Stimulated activated naive B cell treated with anti-CD40 and anti-IgM and Interleukin-4, amounts not matched to agents 10 μg/mL and 1 μg/mL and 100 μg/mL, for 72 hours (primary cell): ENCODE results near the gene ST3GAL3.

Experiments used
- ATAC-seq, 2 donors: fragments of 150-1000 bp; cut with Tn5 transposase; replicated peaks; 2 replicates each; pipeline ENCODE4 v1.10.0; 2021; ENCODE audit warnings: moderate library complexity in 1 of 2
- DNase-seq: peaks from one replicate; pipeline ENCODE4 v3.0.0; 2021
- H3K27ac Mint-ChIP-seq: one replicate; pipeline ENCODE4 v1.8.0; 2022; ENCODE audit warnings: mild to moderate bottlenecking, mixed read lengths
- H3K27me3 Mint-ChIP-seq, 2 donors: one replicate each; pipeline ENCODE4 v1.8.0; 2022; ENCODE audit warnings: mixed read lengths in 2 of 2
- H3K36me3 Mint-ChIP-seq, 2 donors: one replicate each; pipeline ENCODE4 v1.8.0; 2022; ENCODE audit warnings: mixed read lengths in 2 of 2, mild to moderate bottlenecking in 1 of 2
- H3K4me1 Mint-ChIP-seq, 2 donors: one replicate each; pipeline ENCODE4 v1.8.0; 2022; ENCODE audit warnings: mixed read lengths in 2 of 2, mild to moderate bottlenecking in 1 of 2
- H3K4me3 Mint-ChIP-seq, 2 donors: one replicate each; pipeline ENCODE4 v1.8.0; 2022; ENCODE audit warnings: mild to moderate bottlenecking in 2 of 2, mixed read lengths in 2 of 2, moderate library complexity in 1 of 2
- H3K9me3 Mint-ChIP-seq, 2 donors: one replicate each; pipeline ENCODE4 v1.8.0; 2022; ENCODE audit warnings: mixed read lengths in 2 of 2, mild to moderate bottlenecking in 1 of 2

Gene ST3GAL3

DNA sequence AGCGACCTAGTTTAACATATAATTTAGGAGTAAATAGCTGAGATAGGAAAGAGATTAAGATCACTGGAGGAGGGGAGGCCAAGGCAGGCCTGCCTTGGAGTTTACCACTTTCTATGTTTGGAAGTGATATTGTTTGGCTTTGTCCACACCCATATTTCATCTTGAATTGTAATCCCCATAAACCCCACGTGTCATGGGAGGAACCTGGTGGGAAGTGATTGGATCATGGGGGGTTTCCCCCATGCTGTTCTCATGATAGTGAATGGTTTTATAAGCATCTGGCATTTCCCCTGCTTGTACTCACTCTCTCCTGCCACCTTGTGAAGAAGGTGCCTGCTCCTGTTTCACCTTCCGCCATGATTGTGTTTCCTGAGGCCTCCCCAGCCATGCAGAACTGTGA lies 168.0 kb downstream of the ST3GAL3 start:
- Mint-ChIP-seq H3K4me1 (peaks cover 2 to 4% of the 10 kb centered on the region in 2 donors), H3K4me3 (no peak overlapping the region), H3K9me3 (no peaks in the 10 kb centered on the region), H3K36me3 (no peaks in the 10 kb centered on the region), H3K27ac (no peak overlapping the region), H3K27me3 (no peaks in the 10 kb centered on the region)
- no peak for DNase-seq
- no peak for ATAC-seq

DNA sequence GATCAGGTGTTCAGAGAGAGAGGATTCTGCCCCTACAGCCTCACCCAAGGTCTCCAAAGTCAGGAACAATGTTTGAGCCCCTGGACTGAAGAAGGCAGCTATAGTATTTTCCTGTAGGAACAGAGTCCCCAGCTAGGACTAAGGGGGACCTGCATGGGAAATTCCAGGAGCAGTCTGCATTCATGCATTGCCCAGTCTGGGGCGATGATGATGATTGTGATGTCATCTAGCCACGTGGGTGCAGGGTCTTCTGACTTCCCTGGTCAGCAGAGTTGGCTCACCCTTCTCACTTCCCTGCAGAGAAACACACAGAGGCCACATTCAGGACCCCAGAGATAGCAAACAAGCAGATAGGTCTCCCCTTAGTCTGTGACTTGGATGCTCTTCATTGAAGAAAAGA lies 169.8 kb downstream of the ST3GAL3 start:
- H3K4me3 Mint-ChIP-seq, result no peak overlapping the region
- H3K27ac Mint-ChIP-seq, result no peak overlapping the region
- no peak for ATAC-seq
- peaks cover 0 to 5% of the 10 kb centered on the region in 2 donors for H3K36me3 Mint-ChIP-seq
- H3K9me3 Mint-ChIP-seq, result no peaks in the 10 kb centered on the region
- no peaks in the 10 kb centered on the region for H3K4me1 Mint-ChIP-seq
- DNase-seq, result no peak
- no peaks in the 10 kb centered on the region for H3K27me3 Mint-ChIP-seq

DNA sequence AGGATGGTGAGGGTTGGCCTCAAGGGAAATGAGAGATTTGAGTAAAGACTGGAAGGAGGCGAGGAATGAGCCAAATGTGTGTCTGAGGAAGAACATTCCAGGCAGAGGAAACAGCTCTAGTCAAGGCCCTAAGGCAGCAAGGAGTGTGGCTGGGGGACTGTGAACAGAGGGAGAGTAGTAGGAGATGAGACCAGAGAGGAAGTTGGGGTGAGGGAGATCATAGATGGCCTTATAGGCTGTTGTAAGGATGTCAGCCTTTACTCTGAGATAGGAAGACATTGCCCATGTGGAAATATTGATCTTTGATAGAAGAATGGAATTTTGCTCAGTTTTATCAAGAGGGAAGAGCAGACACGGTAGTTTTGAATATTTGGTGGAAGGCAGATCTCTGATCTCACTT lies 171.1 kb downstream of the ST3GAL3 start:
- ATAC-seq, result no peak
- H3K4me1 Mint-ChIP-seq, result no peaks in the 10 kb centered on the region
- peaks cover under 1 to 5% of the 10 kb centered on the region in 2 donors for H3K36me3 Mint-ChIP-seq
- no peak overlapping the region for H3K4me3 Mint-ChIP-seq
- no peaks in the 10 kb centered on the region for H3K27me3 Mint-ChIP-seq
- H3K27ac Mint-ChIP-seq, result no peak overlapping the region
- no peaks in the 10 kb centered on the region for H3K9me3 Mint-ChIP-seq
- no peak for DNase-seq

DNA sequence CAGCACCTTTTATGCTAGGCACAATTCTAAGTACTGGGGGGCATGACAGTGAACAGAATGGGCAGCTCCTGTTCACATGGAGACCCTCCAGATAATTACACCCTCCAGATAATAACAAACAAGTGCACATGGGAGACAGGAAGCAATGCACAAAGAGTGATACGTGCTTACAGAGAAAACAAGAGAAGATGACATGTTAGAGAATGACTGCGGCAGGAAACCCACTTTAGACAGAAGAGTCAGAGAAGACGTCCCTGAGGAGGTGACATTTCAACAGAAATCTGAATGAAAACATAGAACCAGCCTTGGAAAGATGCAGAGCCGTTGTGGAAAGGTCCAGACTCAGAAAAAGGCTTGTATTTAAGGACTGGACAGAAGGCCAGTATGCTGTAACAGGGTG lies 171.5 kb downstream of the ST3GAL3 start:
- no peak overlapping the region for H3K4me3 Mint-ChIP-seq
- H3K9me3 Mint-ChIP-seq, result no peaks in the 10 kb centered on the region
- no peak overlapping the region for H3K27ac Mint-ChIP-seq
- H3K27me3 Mint-ChIP-seq, result no peaks in the 10 kb centered on the region
- H3K4me1 Mint-ChIP-seq, result no peaks in the 10 kb centered on the region
- ATAC-seq (no peak), DNase-seq (no peak)
- peaks cover 3 to 5% of the 10 kb centered on the region in 2 donors for H3K36me3 Mint-ChIP-seq

DNA sequence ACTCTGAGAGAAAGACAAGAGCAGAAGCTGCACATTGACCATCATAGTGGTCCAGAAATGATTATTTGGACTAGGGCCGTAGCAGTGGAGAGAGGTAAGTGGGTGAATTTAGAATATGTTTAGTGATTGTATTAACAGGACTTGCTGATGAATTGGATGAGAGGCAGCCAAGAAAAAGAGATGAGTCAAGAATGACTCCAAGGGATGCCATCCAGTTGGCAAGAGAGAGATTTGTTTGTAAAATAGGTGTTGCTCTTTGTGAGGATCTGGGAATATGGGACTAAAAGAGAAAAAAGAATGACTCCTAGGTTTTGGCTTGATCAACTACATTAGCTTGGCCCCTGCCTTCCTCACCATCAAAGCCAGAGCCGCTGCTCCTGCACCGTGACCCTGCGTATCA lies 172.1 kb downstream of the ST3GAL3 start:
- Mint-ChIP-seq H3K36me3 (peaks cover 3 to 5% of the 10 kb centered on the region in 2 donors), H3K4me3 (no peak overlapping the region), H3K9me3 (no peaks in the 10 kb centered on the region), H3K27me3 (no peaks in the 10 kb centered on the region), H3K27ac (no peak overlapping the region), H3K4me1 (no peaks in the 10 kb centered on the region)
- ATAC-seq (no peak), DNase-seq (no peak)

DNA sequence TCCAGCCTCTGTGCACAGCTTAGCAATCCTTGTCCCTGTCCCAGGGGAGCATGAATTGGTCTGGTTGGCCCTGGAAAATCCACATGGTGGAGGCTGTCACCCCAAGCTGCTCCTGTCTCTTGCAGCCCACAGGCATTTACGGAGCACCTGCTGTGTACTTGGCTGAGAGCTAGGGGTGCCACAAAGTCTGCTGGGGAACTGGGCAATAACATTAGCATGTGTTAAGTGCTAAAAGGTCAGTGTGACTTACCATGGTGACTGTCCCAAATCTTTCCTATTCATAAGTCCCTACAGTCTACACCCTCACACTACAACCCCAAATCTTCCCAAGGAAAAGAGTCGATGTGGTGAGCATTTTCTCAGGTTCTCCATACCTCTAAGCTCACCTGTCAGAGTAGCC lies 172.7 kb downstream of the ST3GAL3 start:
- DNase-seq, result no peak
- Mint-ChIP-seq H3K4me1 (no peaks in the 10 kb centered on the region), H3K9me3 (no peaks in the 10 kb centered on the region), H3K27ac (no peak overlapping the region), H3K36me3 (peaks cover 3 to 5% of the 10 kb centered on the region in 2 donors), H3K4me3 (no peak overlapping the region), H3K27me3 (no peaks in the 10 kb centered on the region)
- no peak for ATAC-seq

DNA sequence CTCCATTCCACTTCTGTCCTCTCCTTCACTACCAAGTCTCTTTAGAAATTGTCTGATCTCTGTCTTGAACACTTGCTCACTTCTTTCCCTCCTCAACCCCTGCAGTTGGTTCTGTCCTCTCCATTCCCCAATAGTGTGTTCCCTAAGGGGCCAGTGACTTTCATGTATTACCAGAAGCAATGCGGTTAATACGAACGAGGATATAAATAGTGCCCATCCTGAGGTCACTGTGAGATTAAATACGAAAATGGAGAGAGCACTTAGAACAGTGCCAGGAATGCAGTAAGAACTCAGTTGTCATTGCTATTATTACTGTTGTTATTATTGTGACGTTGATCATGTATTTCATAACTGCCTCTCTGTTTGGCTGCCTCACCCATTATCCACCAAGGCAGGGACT lies 173.3 kb downstream of the ST3GAL3 start:
- H3K27ac Mint-ChIP-seq, result no peak overlapping the region
- no peaks in the 10 kb centered on the region for H3K27me3 Mint-ChIP-seq
- no peak overlapping the region for H3K4me3 Mint-ChIP-seq
- peaks cover 4 to 6% of the 10 kb centered on the region in 2 donors for H3K36me3 Mint-ChIP-seq
- no peaks in the 10 kb centered on the region for H3K4me1 Mint-ChIP-seq
- no peaks in the 10 kb centered on the region for H3K9me3 Mint-ChIP-seq
- DNase-seq (no peak), ATAC-seq (no peak)

DNA sequence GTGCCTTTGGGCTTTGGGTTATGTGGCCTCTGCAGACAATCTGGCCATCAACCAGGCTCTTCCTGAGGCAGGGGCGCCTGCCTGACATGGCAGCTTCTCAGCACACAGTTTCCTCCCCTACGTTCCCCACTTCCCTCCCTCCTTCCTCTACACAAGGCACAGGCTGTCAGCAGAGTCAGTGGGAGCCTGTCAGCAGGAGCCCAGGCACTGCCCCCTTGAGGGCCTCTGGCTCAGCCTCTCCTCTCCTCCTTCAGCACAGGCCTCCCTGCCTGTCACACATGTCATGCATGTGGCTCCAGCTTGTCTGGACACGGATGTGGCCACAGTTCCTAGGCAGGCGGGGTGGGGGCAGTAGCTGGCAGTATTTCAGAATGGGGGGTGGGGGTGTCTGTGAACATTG lies 174.1 kb downstream of the ST3GAL3 start:
- no peak overlapping the region for H3K27ac Mint-ChIP-seq

DNA sequence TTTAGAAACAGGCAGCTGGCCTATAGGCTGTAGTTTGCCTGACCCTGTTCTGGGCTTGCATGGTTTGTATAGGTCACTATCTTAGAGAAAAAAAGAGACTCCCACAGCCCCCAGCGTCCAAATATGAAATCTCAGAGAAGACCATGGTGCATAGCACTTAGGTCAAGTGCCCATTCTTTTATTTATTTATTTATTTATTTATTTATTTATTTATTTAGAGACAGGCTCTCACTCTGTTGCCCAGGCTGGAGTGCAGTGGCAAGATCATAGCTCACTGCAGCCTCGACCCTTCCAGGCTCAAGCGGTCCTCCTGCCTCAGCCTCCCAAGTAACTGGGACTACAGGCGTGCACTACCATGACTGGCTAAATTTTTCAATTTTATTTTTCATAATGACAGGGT lies 175.4 kb downstream of the ST3GAL3 start:
- H3K4me1 Mint-ChIP-seq, result no peaks in the 10 kb centered on the region
- no peak overlapping the region for H3K4me3 Mint-ChIP-seq
- DNase-seq (no peak), ATAC-seq (no peak)
- H3K9me3 Mint-ChIP-seq, result no peaks in the 10 kb centered on the region
- no peak overlapping the region for H3K27ac Mint-ChIP-seq
- no peaks in the 10 kb centered on the region for H3K27me3 Mint-ChIP-seq
- peaks cover 5 to 8% of the 10 kb centered on the region in 2 donors for H3K36me3 Mint-ChIP-seq

More for the DNA sequence above, 174.1 kb downstream of the ST3GAL3 start:
- no peaks in the 10 kb centered on the region for H3K27me3 Mint-ChIP-seq
- no peak for DNase-seq
- peaks cover 5 to 8% of the 10 kb centered on the region in 2 donors for H3K36me3 Mint-ChIP-seq
- no peaks in the 10 kb centered on the region for H3K4me1 Mint-ChIP-seq
- no peaks in the 10 kb centered on the region for H3K9me3 Mint-ChIP-seq
- no peak for ATAC-seq
- no peak overlapping the region for H3K4me3 Mint-ChIP-seq

DNA sequence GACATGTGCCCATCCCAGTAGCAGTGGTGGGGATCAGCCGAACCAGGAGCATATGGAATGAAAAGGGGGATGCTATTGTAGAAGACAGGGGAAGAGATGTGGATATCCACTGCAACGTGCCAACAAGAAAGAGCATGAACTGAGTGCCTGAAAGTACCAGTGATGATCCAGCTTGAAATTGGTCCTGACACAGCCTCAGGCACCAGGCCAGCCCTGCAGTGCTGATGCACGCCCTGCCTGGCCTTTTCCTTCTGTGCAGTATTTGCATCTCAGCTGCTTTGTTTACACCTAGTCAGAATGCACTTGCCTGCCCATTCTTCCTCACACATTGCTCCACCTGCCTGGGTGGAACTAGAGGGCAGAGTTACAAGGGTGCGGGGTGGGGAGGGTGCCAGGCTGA lies 176.0 kb downstream of the ST3GAL3 start:
- no peak overlapping the region for H3K27ac Mint-ChIP-seq
- H3K36me3 Mint-ChIP-seq, result peaks cover 5 to 8% of the 10 kb centered on the region in 2 donors
- H3K4me3 Mint-ChIP-seq, result no peak overlapping the region
- no peaks in the 10 kb centered on the region for H3K9me3 Mint-ChIP-seq
- ATAC-seq (no peak), DNase-seq (no peak)
- no peaks in the 10 kb centered on the region for H3K27me3 Mint-ChIP-seq
- H3K4me1 Mint-ChIP-seq, result no peaks in the 10 kb centered on the region

DNA sequence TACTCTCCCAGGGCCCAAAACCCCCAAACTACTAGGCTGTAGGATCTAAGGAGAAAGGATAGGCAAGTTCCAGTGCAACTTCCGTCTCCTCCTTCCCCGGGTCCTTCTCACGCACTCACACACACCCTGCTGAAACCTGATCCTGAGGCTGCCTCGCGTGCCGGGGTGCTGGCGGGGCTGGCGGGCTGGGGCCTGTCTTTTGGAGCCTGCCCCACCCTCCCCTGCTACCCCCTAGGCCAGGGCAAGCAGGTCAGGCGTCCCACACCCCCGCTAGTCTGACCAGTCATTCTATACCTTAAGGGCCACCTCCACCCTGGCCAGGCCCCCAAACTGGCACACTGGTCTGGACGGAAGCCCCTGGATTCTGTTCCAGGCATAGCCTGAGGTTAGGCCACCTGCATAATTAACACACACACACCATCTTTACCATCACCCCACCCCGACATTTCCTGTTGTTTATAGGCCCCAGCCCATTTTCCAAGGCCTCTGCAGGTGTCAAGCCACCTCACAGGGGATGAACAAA lies 178.0 kb downstream of the ST3GAL3 start:
- Mint-ChIP-seq H3K4me1 (no peaks in the 10 kb centered on the region), H3K27ac (no peak overlapping the region), H3K27me3 (no peaks in the 10 kb centered on the region), H3K4me3 (no peak overlapping the region), H3K9me3 (no peaks in the 10 kb centered on the region), H3K36me3 (peaks cover 5 to 8% of the 10 kb centered on the region in 2 donors)
- DNase-seq, result no peak
- ATAC-seq, result no peak

DNA sequence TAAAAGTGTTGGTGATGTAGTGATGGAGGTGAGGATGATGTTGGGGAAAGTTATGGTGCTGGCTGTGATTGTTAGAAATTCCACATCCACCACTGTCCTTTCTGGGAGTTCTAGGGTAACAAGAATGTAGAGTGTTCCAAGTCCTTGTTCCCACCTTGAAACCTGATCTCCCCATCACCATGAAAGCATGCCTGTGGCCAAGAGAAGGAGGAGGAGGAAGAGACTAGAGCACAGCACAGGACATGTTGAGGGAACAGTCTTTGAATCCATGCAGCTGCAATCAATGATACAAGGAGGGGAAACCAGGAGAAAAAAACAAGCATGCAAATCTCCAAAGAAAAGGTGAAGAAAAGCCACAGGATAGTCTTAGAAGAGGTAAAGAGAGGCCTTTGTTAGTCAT lies 180.4 kb downstream of the ST3GAL3 start:
- Mint-ChIP-seq H3K4me1 (no peaks in the 10 kb centered on the region), H3K4me3 (no peak overlapping the region), H3K27ac (no peak overlapping the region), H3K27me3 (no peaks in the 10 kb centered on the region), H3K9me3 (no peaks in the 10 kb centered on the region), H3K36me3 (peaks cover 3 to 5% of the 10 kb centered on the region in 2 donors)
- DNase-seq (no peak), ATAC-seq (no peak)

DNA sequence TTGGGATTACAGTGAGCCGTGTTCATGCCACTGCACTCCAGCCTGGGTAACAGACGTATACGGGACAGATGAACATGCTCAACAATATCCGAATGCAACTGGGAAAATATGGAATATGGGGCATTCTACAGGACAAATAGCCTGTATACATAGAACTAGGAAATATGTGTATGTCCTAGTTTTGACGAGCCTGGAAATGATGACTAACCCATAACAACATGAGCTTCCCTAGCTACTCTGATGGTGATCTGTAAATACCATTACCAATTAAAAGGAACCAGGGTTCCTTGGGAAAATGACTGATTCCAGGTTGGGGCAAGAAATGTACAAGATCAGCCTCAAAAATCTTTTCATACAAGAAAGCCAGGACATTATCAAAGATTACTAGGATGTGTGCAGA lies 183.5 kb downstream of the ST3GAL3 start:
- Mint-ChIP-seq H3K4me3 (no peak overlapping the region), H3K4me1 (no peaks in the 10 kb centered on the region), H3K27ac (no peak overlapping the region), H3K27me3 (no peaks in the 10 kb centered on the region), H3K9me3 (no peaks in the 10 kb centered on the region), H3K36me3 (peaks cover 10 to 16% of the 10 kb centered on the region in 2 donors)
- ATAC-seq (no peak), DNase-seq (no peak)

DNA sequence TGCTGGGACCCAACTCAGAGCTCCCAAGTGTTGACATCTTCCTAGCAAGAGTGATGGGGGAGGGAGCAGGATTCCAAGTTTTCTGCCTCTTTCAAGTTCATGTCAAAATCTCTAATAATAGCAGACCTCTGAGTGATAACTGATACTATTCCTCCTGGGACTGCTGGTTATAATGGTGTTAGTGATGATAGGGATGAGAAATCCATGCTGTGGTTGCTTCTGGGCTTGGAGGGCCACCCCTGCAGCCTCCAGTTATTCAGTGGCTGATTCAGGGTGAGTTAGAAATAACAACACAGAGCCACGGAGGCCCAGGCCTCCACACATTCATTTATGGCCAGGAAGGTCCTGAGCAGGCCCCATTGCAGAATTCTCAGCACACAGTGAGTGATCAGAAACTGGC lies 185.7 kb downstream of the ST3GAL3 start:
- Mint-ChIP-seq H3K27ac (no peak overlapping the region), H3K27me3 (no peaks in the 10 kb centered on the region), H3K4me3 (no peak overlapping the region), H3K9me3 (no peaks in the 10 kb centered on the region), H3K4me1 (no peaks in the 10 kb centered on the region), H3K36me3 (peaks cover 23 to 28% of the 10 kb centered on the region in 2 donors)
- no peak for ATAC-seq
- DNase-seq, result no peak

DNA sequence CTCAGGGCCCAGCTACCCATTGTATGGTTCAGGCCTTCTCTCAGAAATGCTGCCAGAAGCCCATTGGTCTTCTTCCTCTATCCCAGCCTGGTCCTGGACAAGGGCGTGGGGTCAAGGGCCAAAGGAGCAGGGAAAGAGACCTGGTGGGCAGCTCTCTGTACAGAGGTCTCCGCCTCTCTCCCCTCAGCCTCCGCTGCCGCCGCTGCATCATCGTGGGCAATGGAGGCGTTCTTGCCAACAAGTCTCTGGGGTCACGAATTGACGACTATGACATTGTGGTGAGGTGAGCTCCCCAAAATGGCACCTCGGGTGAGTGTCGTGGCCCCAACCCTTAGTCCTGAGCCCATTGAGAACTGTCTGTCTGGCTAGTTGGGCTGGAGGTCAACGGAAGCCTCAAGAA lies 191.6 kb downstream of the ST3GAL3 start:
- no peaks in the 10 kb centered on the region for H3K9me3 Mint-ChIP-seq
- H3K4me3 Mint-ChIP-seq, result no peak overlapping the region
- H3K27me3 Mint-ChIP-seq, result no peaks in the 10 kb centered on the region
- H3K27ac Mint-ChIP-seq, result no peak overlapping the region
- no peak for ATAC-seq
- no peak for DNase-seq
- H3K36me3 Mint-ChIP-seq, result peaks cover 41 to 52% of the 10 kb centered on the region in 2 donors
- no peaks in the 10 kb centered on the region for H3K4me1 Mint-ChIP-seq

DNA sequence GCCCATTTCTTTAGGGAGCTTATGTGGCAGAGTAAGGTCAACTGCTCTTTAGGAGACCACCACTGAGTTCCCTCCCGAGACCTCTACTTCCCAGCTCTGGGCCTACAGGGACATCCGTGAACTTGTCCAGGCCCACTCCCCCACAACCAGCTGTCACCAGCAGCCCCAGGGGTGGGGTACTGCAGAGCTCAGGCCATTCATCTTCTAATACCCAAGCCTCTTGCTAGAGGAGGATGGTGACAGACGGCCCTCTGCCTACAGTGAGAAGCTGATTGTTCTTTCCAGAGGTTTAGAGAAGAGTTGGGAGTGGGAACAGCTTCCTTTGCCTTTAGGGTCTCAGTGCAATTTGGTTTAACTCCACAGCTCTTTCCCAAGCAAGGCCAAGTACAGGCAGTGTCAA lies 193.1 kb downstream of the ST3GAL3 start:
- Mint-ChIP-seq H3K27ac (no peak overlapping the region), H3K4me3 (no peak overlapping the region), H3K36me3 (peaks cover 32 to 45% of the 10 kb centered on the region in 2 donors), H3K27me3 (no peaks in the 10 kb centered on the region), H3K4me1 (no peaks in the 10 kb centered on the region), H3K9me3 (no peaks in the 10 kb centered on the region)
- ATAC-seq (no peak), DNase-seq (no peak)
